Naive thymus-derived CD4-positive, alpha-beta T cell (primary cell): ENCODE data around the gene B4GALNT4. TPM values are rescaled to one million over a fixed set of nuclear protein-coding genes. Genes with fewer than 3 reads are reported as not detected.

Experiments
- ATAC-seq: fragments of 150-1000 bp; cut with Tn5 transposase; 2 replicates; pipeline ENCODE4 v1.10.0; 2021; ENCODE audit warnings: mild to moderate bottlenecking, moderate library complexity
- CTCF ChIA-PET: fragments of 350-600 bp; sonication (Branson Sonifier 250); formaldehyde crosslinking; loops from one replicate; lab custom pipeline; 2021; ENCODE audit warnings: antibody characterized with exemption; lab: Charles Lee
- POLR2A ChIA-PET: fragments of 350-600 bp; sonication (Branson Sonifier 250); formaldehyde crosslinking; loops from one replicate; lab custom pipeline; 2021; ENCODE audit warnings: antibody characterized with exemption, inconsistent platforms; lab: Charles Lee
- DNase-seq, 9 donors: peaks; one replicate each; pipeline versions ENCODE4 v3.0.0 to v3.0.0-alpha.2; 2020 to 2022; ENCODE audit warnings: mixed read lengths in 1 of 9
- H3K27ac ChIP-seq: one replicate; pipeline ENCODE4 v1.7.0; 2013; ENCODE audit warnings: mild to moderate bottlenecking, low read depth, low read length, moderate library complexity
- H3K27me3 ChIP-seq, 2 donors: one replicate each; pipeline ENCODE4 v1.7.0; 2013; ENCODE audit warnings: low read length in 2 of 2, mild to moderate bottlenecking in 2 of 2, moderate library complexity in 2 of 2; ENCODE audit not compliant: control insufficient read depth in 2 of 2, insufficient read depth in 2 of 2
- H3K36me3 ChIP-seq, 3 experiments: 1 replicate in 2 of 3; 2 replicates in 1 of 3; pipeline ENCODE4 v1.7.0; 2013; ENCODE audit warnings: low read length in 3 of 3, mild to moderate bottlenecking in 3 of 3, moderate library complexity in 1 of 3; ENCODE audit not compliant: insufficient read depth in 3 of 3, control insufficient read depth in 2 of 3
- H3K4me1 ChIP-seq, 2 donors: one replicate each; pipeline ENCODE4 v1.7.0; 2013; ENCODE audit warnings: low read length in 2 of 2, mild to moderate bottlenecking in 2 of 2, moderate library complexity in 1 of 2; ENCODE audit not compliant: control insufficient read depth in 2 of 2, insufficient read depth in 2 of 2
- H3K4me3 ChIP-seq: 2 replicates; pipeline ENCODE4 v1.7.0; 2013; ENCODE audit warnings: mild to moderate bottlenecking, low read length
- H3K9me3 ChIP-seq, 3 experiments: 1 replicate in 2 of 3; 2 replicates in 1 of 3; pipeline ENCODE4 v1.7.0; 2013; ENCODE audit warnings: low read length in 3 of 3; ENCODE audit not compliant: control insufficient read depth in 2 of 3
- H3K27ac Mint-ChIP-seq, 9 donors: one replicate each; pipeline ENCODE4 v1.8.0; 2020 to 2022; ENCODE audit warnings: mixed read lengths in 9 of 9, mild to moderate bottlenecking in 8 of 9, moderate library complexity in 5 of 9, inconsistent platforms in 2 of 9
- H3K27me3 Mint-ChIP-seq, 5 donors: one replicate each; pipeline ENCODE4 v1.8.0; 2021 to 2022; ENCODE audit warnings: mixed read lengths in 5 of 5, mild to moderate bottlenecking in 1 of 5
- H3K36me3 Mint-ChIP-seq, 5 donors: one replicate each; pipeline ENCODE4 v1.8.0; 2020 to 2022; ENCODE audit warnings: mixed read lengths in 5 of 5, mild to moderate bottlenecking in 3 of 5, inconsistent platforms in 1 of 5
- H3K4me1 Mint-ChIP-seq, 7 donors: one replicate each; pipeline ENCODE4 v1.8.0; 2020 to 2022; ENCODE audit warnings: mixed read lengths in 7 of 7, mild to moderate bottlenecking in 3 of 7, inconsistent platforms in 1 of 7
- H3K4me3 Mint-ChIP-seq, 10 donors: one replicate each; pipeline ENCODE4 v1.8.0; 2020 to 2022; ENCODE audit warnings: mild to moderate bottlenecking in 10 of 10, mixed read lengths in 10 of 10, moderate library complexity in 6 of 10, inconsistent platforms in 2 of 10
- H3K9me3 Mint-ChIP-seq, 11 donors: one replicate each; pipeline ENCODE4 v1.8.0; 2020 to 2022; ENCODE audit warnings: mixed read lengths in 11 of 11, mild to moderate bottlenecking in 4 of 11, inconsistent platforms in 1 of 11, moderate library complexity in 1 of 11
- intact Hi-C, 2 donors: fragments of 100-400 bp; cut with micrococcal nuclease; formaldehyde crosslinking; loops; one replicate each; pipeline ENCODE4 v1.15.1; 2023
- polyA plus RNA-seq, 2 donors: library from polyadenylated mRNA; unstranded; fragments of 300-500 nt; fragmentation: Illumina TruSeq; gene quantifications; one replicate each; pipeline ENCODE4 v1.2.3, GENCODE V29; 2021
- total RNA-seq, 6 experiments: library from RNA in 5 of 6; stranded (reverse) in 5 of 6; gene quantifications; 1 replicate in 5 of 6; 2 replicates in 1 of 6; pipeline ENCODE4 v1.2.3 and lab custom pipeline; 2021 to 2026

Gene B4GALNT4
- total and polyA plus RNA-seq, 7 experiments from 2014 or later, result 0.14 to 11.8 (median 2.6) TPM; not detected in 1

DNA sequence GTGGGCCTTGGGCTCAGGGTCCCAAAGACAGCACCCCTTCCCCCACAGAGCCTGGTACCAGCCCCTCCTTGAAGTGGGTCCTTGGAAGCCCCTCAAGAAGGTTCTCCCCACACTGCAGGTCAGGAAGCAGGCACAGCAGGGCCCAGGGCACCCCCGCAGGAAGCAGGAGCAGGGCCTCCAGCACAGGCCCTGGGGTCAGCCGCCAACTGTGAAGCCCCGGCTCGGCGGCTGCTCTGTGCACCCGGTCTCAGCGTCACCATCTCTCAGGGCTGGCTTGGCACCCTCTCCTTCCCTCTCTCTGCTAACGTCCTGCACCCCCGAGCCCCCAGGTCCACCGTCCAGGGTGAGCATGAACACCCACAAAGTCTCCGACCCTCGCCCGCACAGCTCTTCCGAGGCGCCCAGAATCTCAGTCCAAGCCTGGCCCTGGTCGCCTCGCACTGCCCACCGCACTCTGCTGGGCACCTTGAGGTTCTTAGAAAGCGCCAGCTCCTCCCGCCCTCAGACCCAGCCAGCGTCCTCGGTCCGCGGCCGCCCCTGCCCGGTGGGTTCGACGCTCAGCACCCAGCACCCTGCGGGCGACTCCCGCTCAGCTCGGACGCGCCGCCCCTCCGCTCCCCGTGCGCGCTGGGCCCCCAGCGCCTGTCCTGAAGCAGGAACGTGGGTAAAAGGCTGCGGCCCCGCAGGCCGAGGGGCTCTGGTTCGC lies 46.9 kb downstream of the B4GALNT4 start:
- Histone ChIP-seq H3K9me3 (no peaks in the 10 kb centered on the region), H3K27me3 (no peaks in the 10 kb centered on the region), H3K36me3 (no peaks in the 10 kb centered on the region), H3K4me1 (peaks cover 11 to 21% of the 10 kb centered on the region in 2 donors), H3K27ac (peak overlapping the region; percentile 75), H3K4me3 (peak overlapping the region; percentile 92)
- H3K9me3 Mint-ChIP-seq, result peaks cover 0 to 2% (median 0%) of the 10 kb centered on the region in 11 donors
- intact Hi-C loops, result loop anchor here (5.0 to 10.0 kb wide), 4 partner anchors 104 to 379 kb away; partner anchors contain the start of genes CEND1 (in 1 of the 2), DEAF1 (in 1 of the 2), IFITM1 (in 1 of the 2) and IFITM2 (in 1 of the 2)
- CTCF ChIA-PET, result interaction anchor here (0.5 to 3.2 kb wide), 5 partner anchors 9 to 103 kb away, joined by 3 to 16 read pairs (median 7); partner anchors contain the start of gene PTDSS2
- H3K4me1 Mint-ChIP-seq, result peaks cover 10 to 37% (median 17%) of the 10 kb centered on the region in 7 donors
- DNase-seq (peak in 2 of 9 donors; percentile 9), ATAC-seq (peak; percentile 1)
- no peaks in the 10 kb centered on the region for H3K27me3 Mint-ChIP-seq
- peaks cover 0 to 11% (median 0%) of the 10 kb centered on the region in 5 donors for H3K36me3 Mint-ChIP-seq
- POLR2A ChIA-PET, result interaction anchor here (0.8 to 5.2 kb wide), 19 partner anchors 9 to 390 kb away, joined by 3 to 93 read pairs (median 4); partner anchors contain the start of genes ANO9, BET1L, PTDSS2 and RIC8A
- H3K4me3 Mint-ChIP-seq, result peak overlapping the region; percentile 94 to 100 (median 96)
- H3K27ac Mint-ChIP-seq, result peak overlapping the region; percentile 78 to 97 (median 90)

DNA sequence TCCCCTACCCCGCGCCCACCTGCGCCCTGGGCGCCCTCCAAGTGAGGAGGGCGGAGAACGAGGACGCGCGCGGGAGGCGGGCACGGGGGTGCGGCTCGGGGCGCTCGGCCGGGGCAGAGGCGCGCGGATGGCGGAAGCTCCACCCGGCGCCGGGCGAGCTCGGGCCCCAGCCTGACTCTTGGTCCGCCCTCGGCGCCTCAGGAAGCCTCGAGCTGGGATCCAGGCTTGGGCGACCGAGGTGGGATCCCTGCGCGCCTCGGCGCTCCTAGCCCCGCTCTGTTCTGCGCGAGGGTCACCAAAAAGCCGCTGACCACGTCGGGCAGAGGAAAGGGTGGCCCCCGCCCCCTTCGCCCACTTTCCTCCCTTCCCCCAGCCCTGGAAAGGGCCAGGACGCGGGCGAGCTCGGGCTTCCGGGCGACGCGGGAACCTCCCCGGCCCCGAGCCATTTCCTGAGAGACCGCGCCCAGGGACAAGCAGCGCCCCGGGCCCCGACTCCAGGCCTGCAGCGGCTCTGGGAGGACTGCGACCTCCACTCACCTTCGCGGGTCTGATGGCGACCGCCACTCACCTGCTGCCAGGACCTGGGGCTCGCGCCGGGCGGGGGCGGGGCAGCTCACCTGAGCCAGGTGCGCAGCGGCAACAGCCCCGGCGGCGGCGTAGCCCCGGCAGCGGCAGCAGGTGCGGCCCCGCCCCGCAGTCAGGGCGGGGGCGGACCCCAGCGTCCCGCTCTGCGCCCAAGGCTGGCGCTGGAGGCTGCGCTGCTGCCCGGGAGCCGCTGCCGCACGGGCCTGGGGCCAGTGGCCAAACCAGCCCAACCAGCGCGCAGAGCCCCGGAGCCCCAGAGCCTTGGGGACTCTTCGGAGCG lies 47.7 kb downstream of the B4GALNT4 start:
- H3K36me3 ChIP-seq, result no peaks in the 10 kb centered on the region
- peak; percentile 38 for ATAC-seq
- peaks cover 10 to 37% (median 17%) of the 10 kb centered on the region in 7 donors for H3K4me1 Mint-ChIP-seq
- H3K9me3 ChIP-seq, result no peaks in the 10 kb centered on the region
- H3K4me1 ChIP-seq, result peaks cover 11 to 21% of the 10 kb centered on the region in 2 donors
- peak overlapping the region; percentile 75 for H3K27ac ChIP-seq
- POLR2A ChIA-PET, result interaction anchor here (0.6 to 5.2 kb wide), 16 partner anchors 9 to 389 kb away, joined by 3 to 93 read pairs (median 4); partner anchors contain the start of genes ANO9, BET1L, PTDSS2 and RIC8A
- intact Hi-C loops, result loop anchor here (5.0 to 10.0 kb wide), 4 partner anchors 105 to 378 kb away; partner anchors contain the start of genes CEND1 (in 1 of the 2), DEAF1 (in 1 of the 2), IFITM1 (in 1 of the 2) and IFITM2 (in 1 of the 2)
- peak overlapping the region; percentile 48 to 100 (median 96) for H3K4me3 Mint-ChIP-seq
- CTCF ChIA-PET, result interaction anchor here (0.9 to 3.2 kb wide), 3 partner anchors 10 to 49 kb away, joined by 7 to 16 read pairs (median 8); partner anchors contain the start of gene PTDSS2
- H3K9me3 Mint-ChIP-seq, result peaks cover 0 to 2% (median 0%) of the 10 kb centered on the region in 11 donors
- H3K27me3 ChIP-seq, result no peaks in the 10 kb centered on the region
- peak overlapping the region; percentile 92 for H3K4me3 ChIP-seq
- peak; percentile 34 to 71 (median 47) for DNase-seq
- no peaks in the 10 kb centered on the region for H3K27me3 Mint-ChIP-seq
- peaks cover 0 to 11% (median 0%) of the 10 kb centered on the region in 5 donors for H3K36me3 Mint-ChIP-seq
- peak overlapping the region in 4 of 9 donors; percentile 68 to 78 (median 70) for H3K27ac Mint-ChIP-seq

DNA sequence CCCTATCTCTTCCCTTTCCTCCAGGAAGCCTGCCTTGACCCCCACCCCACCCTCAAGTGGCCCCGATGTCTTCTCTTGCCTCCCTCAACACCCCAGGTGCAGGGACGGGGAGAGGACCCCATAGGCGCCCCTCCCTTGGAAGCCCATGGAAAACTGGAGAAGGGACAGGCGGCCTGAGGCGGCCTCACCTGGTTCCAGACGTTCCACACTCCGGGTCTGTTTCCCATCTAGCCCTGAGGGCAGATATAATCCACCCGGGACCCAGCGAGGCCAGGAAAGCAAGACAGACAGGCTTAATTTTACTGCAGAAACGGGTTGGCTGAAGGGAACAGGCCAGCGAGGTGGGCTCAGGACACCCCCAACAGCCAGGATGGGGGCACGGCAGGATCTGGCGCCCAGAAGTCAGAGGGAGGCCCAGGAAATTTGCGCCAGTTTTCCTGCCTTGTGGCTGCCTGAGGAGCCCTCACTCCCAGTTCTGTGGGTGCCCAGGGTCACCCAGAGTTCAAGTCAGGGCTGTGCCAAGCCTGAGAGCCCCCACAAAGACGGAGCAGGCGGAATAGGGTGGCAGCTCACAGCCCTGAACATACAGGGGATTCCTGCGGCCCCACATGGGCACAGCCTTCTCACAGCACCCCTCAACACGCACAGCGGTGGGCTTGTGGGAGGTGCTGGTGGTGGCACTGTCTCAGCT lies 48.5 kb downstream of the B4GALNT4 start:
- no peaks in the 10 kb centered on the region for H3K9me3 ChIP-seq
- POLR2A ChIA-PET, result interaction anchor here (0.6 to 2.6 kb wide), 8 partner anchors 8 to 278 kb away, joined by 3 to 29 read pairs (median 4); partner anchors contain the start of genes ANO9, RNH1 and TMEM80

DNA sequence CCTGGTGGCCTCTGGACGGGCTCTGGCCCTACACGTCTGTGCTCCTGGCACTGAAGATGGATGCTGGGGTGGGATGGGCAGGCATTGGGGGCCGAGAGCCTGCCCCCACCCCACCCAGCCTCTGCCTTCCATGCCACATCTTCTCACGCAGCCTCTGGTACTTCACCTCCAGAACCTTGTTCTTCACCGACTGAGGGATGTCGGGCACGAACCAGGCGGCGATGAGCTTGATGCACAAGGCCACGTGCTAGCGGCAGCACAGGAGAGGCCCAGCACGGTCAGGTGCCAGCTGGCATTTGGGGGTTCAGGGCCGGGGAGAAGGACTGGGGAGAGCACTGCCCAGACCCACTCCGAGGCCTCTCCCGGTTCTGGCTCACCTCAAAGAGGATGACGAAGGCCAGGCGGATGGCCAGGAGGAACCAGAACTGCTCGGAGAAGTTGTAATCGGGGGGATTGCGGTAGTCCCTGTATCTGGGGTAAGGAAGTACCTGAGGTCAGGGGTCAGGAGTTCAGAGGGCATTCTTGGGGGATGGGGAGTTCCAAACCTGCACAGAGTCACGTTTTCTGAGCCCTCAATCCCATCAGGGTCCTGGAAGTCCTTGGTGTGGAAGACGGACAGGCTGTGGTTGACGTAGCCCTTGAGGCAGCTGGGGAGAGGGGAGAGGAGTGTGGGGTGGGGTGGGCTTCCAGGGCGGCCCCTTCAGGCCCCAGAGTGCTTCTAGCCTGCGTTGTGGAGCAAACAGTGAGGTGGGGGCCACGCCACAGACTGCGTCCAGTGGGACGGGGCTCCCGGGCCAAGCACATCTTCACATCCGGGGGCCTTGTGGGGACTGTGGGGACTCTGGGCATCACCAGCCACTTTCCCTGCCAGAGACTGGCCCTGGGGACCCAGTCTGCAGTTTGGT lies 49.3 kb downstream of the B4GALNT4 start:
- H3K27ac ChIP-seq, result no peak overlapping the region
- peak overlapping the region; percentile 38 to 71 (median 56) for H3K27ac Mint-ChIP-seq
- no peaks in the 10 kb centered on the region for H3K9me3 ChIP-seq
- intact Hi-C loops, result loop anchor here (5.0 to 10.0 kb wide), 4 partner anchors 106 to 376 kb away; partner anchors contain the start of genes CEND1 (in 1 of the 2), DEAF1 (in 1 of the 2), IFITM1 (in 1 of the 2) and IFITM2 (in 1 of the 2)
- no peak overlapping the region for H3K4me3 ChIP-seq
- no peak for ATAC-seq
- H3K36me3 ChIP-seq, result no peaks in the 10 kb centered on the region
- POLR2A ChIA-PET, result interaction anchor here (0.7 to 2.6 kb wide), 3 partner anchors 12 to 88 kb away, joined by 3 to 17 read pairs (median 4); partner anchors contain the start of gene RNH1
- H3K27me3 Mint-ChIP-seq, result no peaks in the 10 kb centered on the region
- peak overlapping the region in 3 of 10 donors; percentile 18 to 65 (median 25) for H3K4me3 Mint-ChIP-seq
- H3K36me3 Mint-ChIP-seq, result peaks cover 0 to 7% (median 0%) of the 10 kb centered on the region in 5 donors
- DNase-seq, result peak in 2 of 9 donors; percentile 7 to 9
- peaks cover 3 to 13% of the 10 kb centered on the region in 2 donors for H3K4me1 ChIP-seq
- CTCF ChIA-PET, result no interaction called here
- H3K4me1 Mint-ChIP-seq, result peaks cover 5 to 30% (median 10%) of the 10 kb centered on the region in 7 donors
- peaks cover 0 to 2% (median 0%) of the 10 kb centered on the region in 11 donors for H3K9me3 Mint-ChIP-seq
- no peaks in the 10 kb centered on the region for H3K27me3 ChIP-seq

More for the DNA sequence above, 48.5 kb downstream of the B4GALNT4 start:
- Histone ChIP-seq H3K27ac (peak overlapping the region; percentile 75), H3K4me3 (no peak overlapping the region), H3K27me3 (no peaks in the 10 kb centered on the region), H3K36me3 (no peaks in the 10 kb centered on the region), H3K4me1 (peaks cover 10 to 19% of the 10 kb centered on the region in 2 donors)
- Mint-ChIP-seq H3K9me3 (peaks cover 0 to 2% (median 0%) of the 10 kb centered on the region in 11 donors), H3K36me3 (peaks cover 0 to 11% (median 0%) of the 10 kb centered on the region in 5 donors), H3K4me3 (peak overlapping the region; percentile 37 to 100 (median 69)), H3K4me1 (peaks cover 10 to 37% (median 17%) of the 10 kb centered on the region in 7 donors), H3K27ac (peak overlapping the region; percentile 14 to 86 (median 74)), H3K27me3 (no peaks in the 10 kb centered on the region)
- DNase-seq, result peak in 1 of 9 donors; percentile 21
- CTCF ChIA-PET, result interaction anchor here (3.2 kb wide), 1 partner anchor 31 kb away, joined by 16 read pairs; the partner anchor contains the start of gene PTDSS2
- intact Hi-C loops, result loop anchor here (5.0 to 10.0 kb wide), 4 partner anchors 105 to 377 kb away; partner anchors contain the start of genes CEND1 (in 1 of the 2), DEAF1 (in 1 of the 2), IFITM1 (in 1 of the 2) and IFITM2 (in 1 of the 2)
- ATAC-seq, result no peak
